ENCODE data around the gene LETM1. TPM values are rescaled to one million over a fixed set of nuclear protein-coding genes. Genes with fewer than 3 reads are reported as not detected.

LETM1 gene
- total and polyA plus RNA-seq, 2 of the 13 experiments (the other 11 are each of a cell fraction or from before 2014, with no cell fraction given) = 9.7 to 41.6 TPM

DNA sequence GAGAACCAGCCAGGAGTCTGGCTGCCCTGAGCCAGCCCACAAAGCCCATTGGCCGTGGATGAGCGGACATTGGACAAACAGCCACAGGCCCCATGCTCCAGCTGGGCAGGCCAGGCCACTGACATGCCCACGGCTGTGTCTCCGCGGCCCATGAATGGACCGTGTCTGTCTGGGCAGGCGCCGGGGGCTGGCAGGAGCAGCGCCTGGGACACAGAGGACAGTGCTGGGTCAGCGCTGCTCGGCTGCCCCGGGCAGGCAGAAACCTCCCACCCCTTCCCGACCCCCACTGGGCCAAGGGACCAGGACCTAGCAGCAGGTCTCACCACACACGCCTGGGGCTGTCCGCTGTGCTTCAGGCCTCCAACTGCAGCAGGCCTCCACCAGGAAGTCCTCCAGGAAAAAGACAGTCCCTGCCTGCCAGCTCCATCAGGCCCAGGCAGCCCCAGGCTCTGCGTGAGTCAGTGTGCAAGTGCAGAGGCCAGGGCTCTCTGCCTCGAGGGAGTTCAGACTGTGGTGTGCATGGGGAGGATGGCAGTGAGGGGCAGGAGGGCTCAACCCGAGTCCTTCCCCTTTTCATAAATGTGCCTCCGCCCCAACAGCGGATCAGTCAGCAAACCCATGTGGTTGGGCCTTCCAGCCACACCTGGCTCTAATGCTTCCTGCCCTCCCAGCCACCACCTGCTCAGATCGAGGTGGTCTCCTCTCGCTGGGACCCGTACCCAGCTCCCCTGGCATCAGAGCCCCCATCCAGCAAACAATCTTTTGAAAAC lies 80.0 kb downstream of the LETM1 start (continued):
- TF ChIP-seq, protein P1, sequence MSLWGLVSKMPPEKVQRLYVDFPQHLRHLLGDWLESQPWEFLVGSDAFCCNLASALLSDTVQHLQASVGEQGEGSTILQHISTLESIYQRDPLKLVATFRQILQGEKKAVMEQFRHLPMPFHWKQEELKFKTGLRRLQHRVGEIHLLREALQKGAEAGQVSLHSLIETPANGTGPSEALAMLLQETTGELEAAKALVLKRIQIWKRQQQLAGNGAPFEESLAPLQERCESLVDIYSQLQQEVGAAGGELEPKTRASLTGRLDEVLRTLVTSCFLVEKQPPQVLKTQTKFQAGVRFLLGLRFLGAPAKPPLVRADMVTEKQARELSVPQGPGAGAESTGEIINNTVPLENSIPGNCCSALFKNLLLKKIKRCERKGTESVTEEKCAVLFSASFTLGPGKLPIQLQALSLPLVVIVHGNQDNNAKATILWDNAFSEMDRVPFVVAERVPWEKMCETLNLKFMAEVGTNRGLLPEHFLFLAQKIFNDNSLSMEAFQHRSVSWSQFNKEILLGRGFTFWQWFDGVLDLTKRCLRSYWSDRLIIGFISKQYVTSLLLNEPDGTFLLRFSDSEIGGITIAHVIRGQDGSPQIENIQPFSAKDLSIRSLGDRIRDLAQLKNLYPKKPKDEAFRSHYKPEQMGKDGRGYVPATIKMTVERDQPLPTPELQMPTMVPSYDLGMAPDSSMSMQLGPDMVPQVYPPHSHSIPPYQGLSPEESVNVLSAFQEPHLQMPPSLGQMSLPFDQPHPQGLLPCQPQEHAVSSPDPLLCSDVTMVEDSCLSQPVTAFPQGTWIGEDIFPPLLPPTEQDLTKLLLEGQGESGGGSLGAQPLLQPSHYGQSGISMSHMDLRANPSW (CRISPR knock-in tag; IDR thresholded peaks at IDR 0.05; ENCODE audit: borderline replicate concordance) = no peak
- TF ChIP-seq, protein P2, sequence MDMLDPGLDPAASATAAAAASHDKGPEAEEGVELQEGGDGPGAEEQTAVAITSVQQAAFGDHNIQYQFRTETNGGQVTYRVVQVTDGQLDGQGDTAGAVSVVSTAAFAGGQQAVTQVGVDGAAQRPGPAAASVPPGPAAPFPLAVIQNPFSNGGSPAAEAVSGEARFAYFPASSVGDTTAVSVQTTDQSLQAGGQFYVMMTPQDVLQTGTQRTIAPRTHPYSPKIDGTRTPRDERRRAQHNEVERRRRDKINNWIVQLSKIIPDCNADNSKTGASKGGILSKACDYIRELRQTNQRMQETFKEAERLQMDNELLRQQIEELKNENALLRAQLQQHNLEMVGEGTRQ (IDR thresholded peaks at IDR 0.05; ENCODE audit: low read depth, low read length) = no peak
- TF ChIP-seq, protein P2 (CRISPR knock-in tag; IDR thresholded peaks at IDR 0.05; ENCODE audit: borderline replicate concordance) = no peak
- TF ChIP-seq KLF9 (CRISPR knock-in tag; IDR thresholded peaks at IDR 0.05; ENCODE audit: low read depth) (no peak), SRF (IDR thresholded peaks at IDR 0.05; ENCODE audit: low read depth, low read length) (no peak), TMF1 (CRISPR knock-in tag; IDR thresholded peaks at IDR 0.05; ENCODE audit: low read depth) (0 out of 2 replicates have a peak, but pooled peaks have one; percentile 13), ZNF775 (CRISPR knock-in tag; IDR thresholded peaks at IDR 0.05; ENCODE audit: borderline replicate concordance) (no peak)
- TF ChIP-seq, protein P3, sequence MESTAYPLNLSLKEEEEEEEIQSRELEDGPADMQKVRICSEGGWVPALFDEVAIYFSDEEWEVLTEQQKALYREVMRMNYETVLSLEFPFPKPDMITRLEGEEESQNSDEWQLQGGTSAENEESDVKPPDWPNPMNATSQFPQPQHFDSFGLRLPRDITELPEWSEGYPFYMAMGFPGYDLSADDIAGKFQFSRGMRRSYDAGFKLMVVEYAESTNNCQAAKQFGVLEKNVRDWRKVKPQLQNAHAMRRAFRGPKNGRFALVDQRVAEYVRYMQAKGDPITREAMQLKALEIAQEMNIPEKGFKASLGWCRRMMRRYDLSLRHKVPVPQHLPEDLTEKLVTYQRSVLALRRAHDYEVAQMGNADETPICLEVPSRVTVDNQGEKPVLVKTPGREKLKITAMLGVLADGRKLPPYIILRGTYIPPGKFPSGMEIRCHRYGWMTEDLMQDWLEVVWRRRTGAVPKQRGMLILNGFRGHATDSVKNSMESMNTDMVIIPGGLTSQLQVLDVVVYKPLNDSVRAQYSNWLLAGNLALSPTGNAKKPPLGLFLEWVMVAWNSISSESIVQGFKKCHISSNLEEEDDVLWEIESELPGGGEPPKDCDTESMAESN (CRISPR knock-in tag; conservative IDR thresholded peaks at IDR 0.05) = no peak
- TF ChIP-seq, protein P4, sequence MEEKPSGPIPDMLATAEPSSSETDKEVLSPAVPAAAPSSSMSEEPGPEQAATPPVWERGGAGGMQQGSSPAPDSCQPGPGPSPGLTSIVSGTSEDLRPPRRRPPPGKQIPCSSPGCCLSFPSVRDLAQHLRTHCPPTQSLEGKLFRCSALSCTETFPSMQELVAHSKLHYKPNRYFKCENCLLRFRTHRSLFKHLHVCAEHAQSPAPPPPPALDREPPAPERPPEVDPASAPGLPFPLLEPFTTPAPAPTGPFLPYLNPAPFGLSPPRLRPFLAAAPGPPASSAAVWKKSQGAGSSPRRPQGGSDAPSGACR (CRISPR knock-in tag; IDR thresholded peaks at IDR 0.05) = peak; percentile 66; the same call in 1 of the 2 replicates
- TF ChIP-seq, protein P5, sequence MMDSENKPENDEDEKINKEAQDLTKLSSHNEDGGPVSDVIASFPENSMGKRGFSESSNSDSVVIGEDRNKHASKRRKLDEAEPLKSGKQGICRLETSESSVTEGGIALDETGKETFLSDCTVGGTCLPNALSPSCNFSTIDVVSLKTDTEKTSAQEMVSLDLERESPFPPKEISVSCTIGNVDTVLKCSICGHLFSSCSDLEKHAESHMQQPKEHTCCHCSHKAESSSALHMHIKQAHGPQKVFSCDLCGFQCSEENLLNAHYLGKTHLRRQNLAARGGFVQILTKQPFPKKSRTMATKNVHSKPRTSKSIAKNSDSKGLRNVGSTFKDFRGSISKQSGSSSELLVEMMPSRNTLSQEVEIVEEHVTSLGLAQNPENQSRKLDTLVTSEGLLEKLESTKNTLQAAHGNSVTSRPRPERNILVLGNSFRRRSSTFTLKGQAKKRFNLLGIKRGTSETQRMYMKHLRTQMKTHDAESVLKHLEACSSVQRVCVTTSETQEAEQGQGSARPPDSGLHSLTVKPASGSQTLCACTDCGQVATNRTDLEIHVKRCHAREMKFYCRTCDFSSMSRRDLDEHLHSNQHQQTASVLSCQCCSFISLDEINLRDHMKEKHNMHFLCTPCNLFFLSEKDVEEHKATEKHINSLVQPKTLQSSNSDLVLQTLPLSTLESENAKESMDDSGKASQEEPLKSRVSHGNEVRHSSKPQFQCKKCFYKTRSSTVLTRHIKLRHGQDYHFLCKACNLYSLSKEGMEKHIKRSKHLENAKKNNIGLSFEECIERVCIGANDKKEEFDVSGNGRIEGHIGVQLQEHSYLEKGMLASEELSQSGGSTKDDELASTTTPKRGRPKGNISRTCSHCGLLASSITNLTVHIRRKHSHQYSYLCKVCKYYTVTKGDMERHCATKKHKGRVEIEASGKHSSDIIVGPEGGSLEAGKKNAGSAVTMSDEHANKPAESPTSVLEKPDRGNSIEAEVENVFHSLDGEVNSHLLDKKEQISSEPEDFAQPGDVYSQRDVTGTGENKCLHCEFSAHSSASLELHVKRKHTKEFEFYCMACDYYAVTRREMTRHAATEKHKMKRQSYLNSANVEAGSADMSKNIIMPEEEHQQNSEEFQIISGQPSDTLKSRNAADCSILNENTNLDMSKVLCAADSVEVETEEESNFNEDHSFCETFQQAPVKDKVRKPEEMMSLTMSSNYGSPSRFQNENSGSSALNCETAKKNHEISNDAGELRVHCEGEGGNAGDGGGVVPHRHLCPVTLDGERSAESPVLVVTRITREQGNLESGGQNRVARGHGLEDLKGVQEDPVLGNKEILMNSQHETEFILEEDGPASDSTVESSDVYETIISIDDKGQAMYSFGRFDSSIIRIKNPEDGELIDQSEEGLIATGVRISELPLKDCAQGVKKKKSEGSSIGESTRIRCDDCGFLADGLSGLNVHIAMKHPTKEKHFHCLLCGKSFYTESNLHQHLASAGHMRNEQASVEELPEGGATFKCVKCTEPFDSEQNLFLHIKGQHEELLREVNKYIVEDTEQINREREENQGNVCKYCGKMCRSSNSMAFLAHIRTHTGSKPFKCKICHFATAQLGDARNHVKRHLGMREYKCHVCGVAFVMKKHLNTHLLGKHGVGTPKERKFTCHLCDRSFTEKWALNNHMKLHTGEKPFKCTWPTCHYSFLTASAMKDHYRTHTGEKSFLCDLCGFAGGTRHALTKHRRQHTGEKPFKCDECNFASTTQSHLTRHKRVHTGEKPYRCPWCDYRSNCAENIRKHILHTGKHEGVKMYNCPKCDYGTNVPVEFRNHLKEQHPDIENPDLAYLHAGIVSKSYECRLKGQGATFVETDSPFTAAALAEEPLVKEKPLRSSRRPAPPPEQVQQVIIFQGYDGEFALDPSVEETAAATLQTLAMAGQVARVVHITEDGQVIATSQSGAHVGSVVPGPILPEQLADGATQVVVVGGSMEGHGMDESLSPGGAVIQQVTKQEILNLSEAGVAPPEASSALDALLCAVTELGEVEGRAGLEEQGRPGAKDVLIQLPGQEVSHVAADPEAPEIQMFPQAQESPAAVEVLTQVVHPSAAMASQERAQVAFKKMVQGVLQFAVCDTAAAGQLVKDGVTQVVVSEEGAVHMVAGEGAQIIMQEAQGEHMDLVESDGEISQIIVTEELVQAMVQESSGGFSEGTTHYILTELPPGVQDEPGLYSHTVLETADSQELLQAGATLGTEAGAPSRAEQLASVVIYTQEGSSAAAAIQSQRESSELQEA (CRISPR knock-in tag; IDR thresholded peaks at IDR 0.05; ENCODE audit: not compliant biosample characterization) = no peak
- TF ChIP-seq, protein P6, sequence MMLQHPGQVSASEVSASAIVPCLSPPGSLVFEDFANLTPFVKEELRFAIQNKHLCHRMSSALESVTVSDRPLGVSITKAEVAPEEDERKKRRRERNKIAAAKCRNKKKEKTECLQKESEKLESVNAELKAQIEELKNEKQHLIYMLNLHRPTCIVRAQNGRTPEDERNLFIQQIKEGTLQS (CRISPR knock-in tag; IDR thresholded peaks at IDR 0.05) = no peak
